ENCODE measurements around the gene SRR.

Gene SRR

DNA sequence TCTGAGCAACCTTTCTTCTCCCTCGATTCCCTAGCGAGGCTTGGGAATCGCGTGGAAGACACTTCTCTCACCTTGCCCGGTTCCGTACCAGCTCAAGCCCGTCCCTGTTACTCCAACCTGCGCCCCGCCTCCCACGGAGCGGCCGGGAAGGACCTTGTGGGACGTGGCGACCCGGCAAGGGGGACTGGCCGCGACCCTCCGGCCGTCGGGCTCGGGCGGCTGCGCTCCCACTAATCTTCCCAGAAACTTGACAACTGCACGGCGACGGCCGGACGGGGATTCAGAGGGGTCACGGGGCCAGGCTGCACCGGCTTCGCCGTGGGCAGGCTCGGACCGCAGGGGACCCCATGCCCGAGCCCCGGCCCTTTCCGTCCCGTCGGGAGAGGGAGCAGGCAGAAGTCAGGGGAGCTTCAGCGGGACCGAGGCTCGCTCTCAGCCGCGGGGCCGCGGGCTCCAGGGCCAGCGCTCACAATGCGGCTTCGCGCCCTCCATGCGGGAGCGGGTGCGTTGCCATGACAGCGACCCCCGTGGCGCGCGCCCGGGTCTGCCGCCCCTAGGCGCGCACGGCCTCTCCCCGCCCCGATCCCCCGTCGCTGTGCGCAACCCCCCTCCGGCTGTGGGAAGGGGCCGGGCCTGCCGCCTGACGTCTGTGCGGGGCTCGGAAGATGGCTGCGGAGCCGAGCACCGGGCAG, 33.2 kb downstream of the SRR start, which contains the start of gene SGSM2:
Gene SGSM2 (plus strand): TSS at position 650 of the 692 bp plus-strand sequence. CDS start 188 bp downstream, outside the sequence.
- H3K9me3 Mint-ChIP-seq = no peaks in the 10 kb centered on the region

GRCh38 chr17:2337544-2338314, 34.0 kb downstream of the SRR start:
- DNase-seq (ENCODE audit: low spot score in 2 of 2) (peak in 1 of 2 donors; percentile 27), ATAC-seq (replicated peaks; ENCODE audit: extremely low read depth, poor library complexity, severe bottlenecking) (peak; percentile 7)
- H3K36me3 Mint-ChIP-seq (ENCODE audit: insufficient read depth) = peaks cover 18% of the 10 kb centered on the region
- peaks cover 17% of the 10 kb centered on the region for H3K4me1 Mint-ChIP-seq
- no peaks in the 10 kb centered on the region for H3K27me3 Mint-ChIP-seq
- H3K27ac Mint-ChIP-seq (ENCODE audit: low read depth) = no peak overlapping the region
- H3K4me3 Mint-ChIP-seq = peak overlapping the region; percentile 98
- no peaks in the 10 kb centered on the region for H3K9me3 Mint-ChIP-seq

More for the DNA sequence above, 33.2 kb downstream of the SRR start, which contains the start of gene SGSM2:
- H3K27me3 Mint-ChIP-seq = no peaks in the 10 kb centered on the region
- DNase-seq (ENCODE audit: low spot score in 2 of 2) = peak; percentile 45 to 49
- ATAC-seq (replicated peaks; ENCODE audit: extremely low read depth, poor library complexity, severe bottlenecking) = peak; percentile 71
- peak within 1 kb of the TSS; percentile 97 for H3K27ac Mint-ChIP-seq (ENCODE audit: low read depth)
- H3K36me3 Mint-ChIP-seq (ENCODE audit: insufficient read depth) = peaks cover 18% of the 10 kb centered on the region
- peak within 1 kb of the TSS; percentile 98 for H3K4me3 Mint-ChIP-seq
- H3K4me1 Mint-ChIP-seq = peaks cover 16% of the 10 kb centered on the region

- Mint-ChIP-seq H3K4me3 (peak overlapping the region; percentile 83), H3K9me3 (no peaks in the 10 kb centered on the region), H3K4me1 (peaks cover 21% of the 10 kb centered on the region), H3K27ac (ENCODE audit: low read depth) (peak overlapping the region; percentile 32), H3K27me3 (no peaks in the 10 kb centered on the region), H3K36me3 (ENCODE audit: insufficient read depth) (peaks cover 20% of the 10 kb centered on the region)
- ATAC-seq (replicated peaks; ENCODE audit: extremely low read depth, poor library complexity, severe bottlenecking) (no peak), DNase-seq (ENCODE audit: low spot score in 2 of 2) (no peak)
Measured at GRCh38 chr17:2338315-2338657, 34.5 kb downstream of the SRR start.

DNA sequence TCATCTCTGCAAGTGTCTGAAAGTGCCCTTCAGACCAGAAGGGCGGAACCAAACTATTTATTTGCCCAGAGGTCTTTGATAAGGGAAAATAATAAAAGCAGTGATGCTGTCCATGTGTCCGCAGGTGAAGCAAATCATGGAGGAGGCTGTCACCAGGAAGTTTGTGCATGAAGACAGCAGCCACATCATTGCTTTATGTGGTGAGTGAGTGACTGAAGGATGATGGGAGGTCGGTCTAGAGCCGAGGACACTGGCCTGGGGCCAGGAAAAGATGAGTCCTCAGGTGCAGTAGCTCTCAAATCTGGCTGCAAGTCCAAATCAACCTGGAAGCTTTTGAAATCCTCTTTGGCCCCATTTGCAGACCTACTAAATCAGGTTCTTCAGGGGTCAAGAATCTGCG, 39.7 kb downstream of the SRR start:
- H3K27ac Mint-ChIP-seq (ENCODE audit: low read depth) = no peak overlapping the region
- ATAC-seq (replicated peaks; ENCODE audit: extremely low read depth, poor library complexity, severe bottlenecking) (no peak), DNase-seq (ENCODE audit: low spot score in 2 of 2) (no peak)
- H3K4me3 Mint-ChIP-seq = no peak overlapping the region
- peaks cover 10% of the 10 kb centered on the region for H3K4me1 Mint-ChIP-seq
- H3K9me3 Mint-ChIP-seq = no peaks in the 10 kb centered on the region
- no peaks in the 10 kb centered on the region for H3K27me3 Mint-ChIP-seq
- H3K36me3 Mint-ChIP-seq (ENCODE audit: insufficient read depth) = peaks cover 15% of the 10 kb centered on the region

DNA sequence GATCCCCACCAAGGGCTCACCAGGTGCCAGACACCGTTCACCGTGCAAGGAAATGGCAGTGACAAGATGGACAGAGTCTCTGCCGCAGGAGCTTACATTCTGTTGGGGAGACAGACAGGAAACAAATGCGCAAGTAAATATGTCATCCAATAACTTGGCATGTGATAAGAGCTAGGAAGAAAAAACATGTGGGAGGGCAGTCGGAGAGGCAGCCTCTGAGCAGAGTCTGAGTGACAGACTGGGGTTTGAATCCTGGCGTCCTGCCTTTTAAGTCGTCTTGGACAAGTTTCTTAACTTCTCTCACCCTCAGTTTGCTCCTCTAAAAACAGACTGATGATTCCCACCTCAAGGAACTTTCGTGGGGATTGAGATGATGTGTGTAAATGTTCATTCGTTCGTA, 40.8 kb downstream of the SRR start:
- H3K4me1 Mint-ChIP-seq = peaks cover 10% of the 10 kb centered on the region
- no peaks in the 10 kb centered on the region for H3K9me3 Mint-ChIP-seq
- no peak for ATAC-seq (replicated peaks; ENCODE audit: extremely low read depth, poor library complexity, severe bottlenecking)
- H3K27me3 Mint-ChIP-seq = no peaks in the 10 kb centered on the region
- H3K36me3 Mint-ChIP-seq (ENCODE audit: insufficient read depth) = peaks cover 14% of the 10 kb centered on the region
- no peak for DNase-seq (ENCODE audit: low spot score in 2 of 2)
- no peak overlapping the region for H3K4me3 Mint-ChIP-seq
- H3K27ac Mint-ChIP-seq (ENCODE audit: low read depth) = no peak overlapping the region

- ATAC-seq (replicated peaks; ENCODE audit: extremely low read depth, poor library complexity, severe bottlenecking) (no peak), DNase-seq (ENCODE audit: low spot score in 2 of 2) (no peak)
- H3K27me3 Mint-ChIP-seq = no peaks in the 10 kb centered on the region
- H3K4me3 Mint-ChIP-seq = no peak overlapping the region
- H3K9me3 Mint-ChIP-seq = no peaks in the 10 kb centered on the region
- H3K27ac Mint-ChIP-seq (ENCODE audit: low read depth) = no peak overlapping the region
- peaks cover 10% of the 10 kb centered on the region for H3K4me1 Mint-ChIP-seq
- H3K36me3 Mint-ChIP-seq (ENCODE audit: insufficient read depth) = peaks cover 12% of the 10 kb centered on the region
Measured at GRCh38 chr17:2346475-2346874, 42.7 kb downstream of the SRR start.

DNA sequence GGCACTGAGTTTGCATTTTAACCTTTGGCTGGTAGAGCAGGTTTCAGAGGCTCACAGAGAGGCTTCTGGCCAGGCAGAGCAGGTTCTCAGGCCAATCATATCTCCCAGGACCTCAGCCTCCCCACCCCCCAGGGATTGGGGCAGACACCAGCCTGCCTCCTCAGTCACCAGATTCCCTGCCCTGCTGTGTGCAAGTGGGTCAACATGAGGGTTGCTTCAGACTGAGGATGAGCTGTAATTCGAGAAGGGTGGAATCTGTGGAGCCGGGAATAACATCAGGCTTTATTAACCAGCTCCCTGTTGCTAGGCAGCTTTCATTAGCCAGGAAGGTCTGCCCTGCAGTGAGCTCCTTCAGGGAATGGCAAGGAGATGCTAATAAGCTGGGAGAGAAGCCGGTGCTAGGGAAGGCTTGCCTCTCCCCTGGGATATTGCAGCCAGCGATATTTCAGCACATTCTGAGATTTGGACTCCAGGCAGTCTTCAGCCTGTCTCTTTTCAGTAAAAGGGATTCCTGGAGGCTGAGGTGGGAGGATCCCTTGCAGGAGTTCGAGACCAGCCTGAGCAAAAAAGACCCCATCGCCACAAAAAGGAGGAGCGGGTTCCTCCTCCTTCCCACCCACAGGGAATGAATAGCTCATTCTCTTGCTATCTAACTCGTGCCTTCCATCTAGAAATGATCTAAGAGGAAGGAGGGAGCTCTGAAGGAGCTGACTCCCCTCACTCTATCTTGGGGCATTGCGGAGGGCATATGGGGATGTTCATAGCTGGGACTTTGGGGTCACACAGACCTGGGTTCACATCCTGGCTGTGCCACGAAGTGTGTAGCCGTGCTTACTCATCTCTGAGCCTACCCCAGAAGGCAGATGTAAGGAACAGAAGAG, 44.3 kb downstream of the SRR start:
- Mint-ChIP-seq H3K27ac (ENCODE audit: low read depth) (no peak overlapping the region), H3K9me3 (no peaks in the 10 kb centered on the region), H3K4me3 (no peak overlapping the region), H3K36me3 (ENCODE audit: insufficient read depth) (peaks cover 9% of the 10 kb centered on the region), H3K27me3 (no peaks in the 10 kb centered on the region), H3K4me1 (peaks cover 5% of the 10 kb centered on the region)
- DNase-seq (ENCODE audit: low spot score in 2 of 2) (no peak), ATAC-seq (replicated peaks; ENCODE audit: extremely low read depth, poor library complexity, severe bottlenecking) (no peak)

- ATAC-seq (replicated peaks; ENCODE audit: extremely low read depth, poor library complexity, severe bottlenecking) = no peak
- Mint-ChIP-seq H3K9me3 (no peaks in the 10 kb centered on the region), H3K36me3 (ENCODE audit: insufficient read depth) (peaks cover 3% of the 10 kb centered on the region), H3K4me1 (peaks cover 15% of the 10 kb centered on the region), H3K4me3 (no peak overlapping the region), H3K27ac (ENCODE audit: low read depth) (no peak overlapping the region), H3K27me3 (no peaks in the 10 kb centered on the region)
- DNase-seq (ENCODE audit: low spot score in 2 of 2) = no peak
Measured at GRCh38 chr17:2351269-2351668, 47.5 kb downstream of the SRR start.

DNA sequence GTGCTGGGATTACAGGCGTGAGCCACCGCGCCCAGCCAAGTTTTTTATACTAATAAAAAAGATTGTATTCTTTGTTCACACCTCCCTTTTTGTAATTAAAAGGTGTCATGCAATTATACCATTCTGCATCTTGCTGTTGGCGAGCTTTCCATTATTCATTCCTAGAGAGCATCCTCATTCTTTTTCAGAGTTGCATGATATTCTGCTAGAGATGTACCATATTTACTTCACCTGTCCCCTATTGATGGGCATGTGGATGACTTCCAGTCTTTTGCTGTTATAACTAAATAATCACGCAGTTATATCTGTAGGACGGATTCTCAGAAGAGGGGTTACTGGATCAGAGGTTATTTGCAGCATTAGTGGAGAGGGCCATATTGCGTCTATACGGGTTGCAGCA, 50.6 kb downstream of the SRR start:
- peak overlapping the region; percentile 58 for H3K4me3 Mint-ChIP-seq

GRCh38 chr17:2357237-2357636, 53.5 kb downstream of the SRR start:
- H3K36me3 Mint-ChIP-seq (ENCODE audit: insufficient read depth) = peaks cover 7% of the 10 kb centered on the region
- H3K27me3 Mint-ChIP-seq = no peaks in the 10 kb centered on the region
- no peak overlapping the region for H3K4me3 Mint-ChIP-seq
- peaks cover 22% of the 10 kb centered on the region for H3K4me1 Mint-ChIP-seq
- DNase-seq (ENCODE audit: low spot score in 2 of 2) (no peak), ATAC-seq (replicated peaks; ENCODE audit: extremely low read depth, poor library complexity, severe bottlenecking) (no peak)
- no peaks in the 10 kb centered on the region for H3K9me3 Mint-ChIP-seq
- no peak overlapping the region for H3K27ac Mint-ChIP-seq (ENCODE audit: low read depth)

More for the DNA sequence above, 50.6 kb downstream of the SRR start:
- Mint-ChIP-seq H3K36me3 (ENCODE audit: insufficient read depth) (peaks cover 4% of the 10 kb centered on the region), H3K27me3 (no peaks in the 10 kb centered on the region), H3K27ac (ENCODE audit: low read depth) (peak overlapping the region; percentile 77), H3K9me3 (no peaks in the 10 kb centered on the region), H3K4me1 (peaks cover 15% of the 10 kb centered on the region)
- DNase-seq (ENCODE audit: low spot score in 2 of 2) (no peak), ATAC-seq (replicated peaks; ENCODE audit: extremely low read depth, poor library complexity, severe bottlenecking) (no peak)

GRCh38 chr17:2357931-2358434, 54.2 kb downstream of the SRR start:
- no peaks in the 10 kb centered on the region for H3K27me3 Mint-ChIP-seq
- H3K27ac Mint-ChIP-seq (ENCODE audit: low read depth) = no peak overlapping the region
- H3K36me3 Mint-ChIP-seq (ENCODE audit: insufficient read depth) = peaks cover 9% of the 10 kb centered on the region
- no peak overlapping the region for H3K4me3 Mint-ChIP-seq
- H3K4me1 Mint-ChIP-seq = peaks cover 22% of the 10 kb centered on the region
- ATAC-seq (replicated peaks; ENCODE audit: extremely low read depth, poor library complexity, severe bottlenecking) (no peak), DNase-seq (ENCODE audit: low spot score in 2 of 2) (no peak)
- no peaks in the 10 kb centered on the region for H3K9me3 Mint-ChIP-seq

DNA sequence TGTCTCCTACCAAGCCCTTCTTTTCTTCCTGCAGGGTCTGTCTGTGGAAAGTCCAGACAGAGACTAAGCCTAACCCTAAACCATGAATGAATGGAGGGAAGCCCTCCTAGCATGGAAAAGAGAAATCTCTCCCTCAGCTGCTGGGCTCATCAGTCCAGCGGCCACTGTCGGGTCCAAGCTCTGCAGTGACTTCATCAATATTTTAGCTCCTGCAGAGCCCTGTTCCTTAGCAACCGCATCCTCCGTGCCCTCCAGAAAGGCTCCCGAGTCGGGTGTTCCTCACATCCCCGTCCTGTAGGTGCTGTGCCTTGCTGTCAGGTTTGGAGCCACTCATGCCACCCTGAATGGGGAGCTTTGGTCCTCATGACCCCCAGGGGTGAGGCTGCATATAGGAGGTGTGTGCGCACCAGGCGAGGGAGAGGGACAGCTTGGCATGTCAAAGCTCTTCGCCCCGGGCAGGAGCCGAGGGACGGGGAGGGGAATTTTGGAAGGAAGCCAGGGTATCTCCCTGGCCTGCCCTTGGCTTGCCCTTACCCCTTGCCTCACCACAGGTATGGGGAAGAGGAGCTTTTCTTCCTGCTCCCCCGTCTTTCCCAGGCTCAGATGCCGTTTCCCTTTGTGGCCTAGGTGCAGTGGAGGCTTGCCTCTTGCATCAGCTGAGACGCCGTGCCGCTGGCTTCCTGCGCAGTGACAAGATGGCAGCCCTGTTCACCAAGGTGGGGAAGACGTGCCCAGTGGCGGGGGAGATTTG, 57.4 kb downstream of the SRR start:
- Mint-ChIP-seq H3K9me3 (no peaks in the 10 kb centered on the region), H3K4me1 (peaks cover 7% of the 10 kb centered on the region), H3K27me3 (no peaks in the 10 kb centered on the region), H3K4me3 (no peak overlapping the region), H3K27ac (ENCODE audit: low read depth) (no peak overlapping the region), H3K36me3 (ENCODE audit: insufficient read depth) (peaks cover 15% of the 10 kb centered on the region)
- ATAC-seq (replicated peaks; ENCODE audit: extremely low read depth, poor library complexity, severe bottlenecking) = no peak
- no peak for DNase-seq (ENCODE audit: low spot score in 2 of 2)

Measured in central memory CD8-positive, alpha-beta T cell (primary cell).